Right lobe of liver (tissue), 4 donors: ENCODE data around the gene SLC19A2.

Experiments used
- CTCF ChIP-seq, 4 donors: fragments of 200-600 bp in 3 of 4; fragments of 450-650 bp in 1 of 4; IDR thresholded peaks; one replicate each; pipeline versions ENCODE4 v1.5.1 to v1.8.0; 2016 to 2022; ENCODE audit warnings: antibody characterized with exemption in 4 of 4, mild to moderate bottlenecking in 2 of 4
- POLR2A ChIP-seq: fragments of 450-650 bp; IDR thresholded peaks from one replicate; pipeline ENCODE4 v1.6.1; 2017; ENCODE audit warnings: antibody characterized with exemption, mild to moderate bottlenecking
- donor health status: DM: no; HTN: no; CAD: no.
- donor health status: DM: no; HTN: no; CAD: no.
- donor health status: DM: no; HTN: yes; CAD: no.

- TF ChIP-seq POLR2A, result no peak
- TF ChIP-seq CTCF (IDR thresholded peaks at IDR 0.05), result no peak
Measured at GRCh38 chr1:169497317-169497716, 11.6 kb upstream of the SLC19A2 start.
